IMR-90 (cell line): Measurements from ENCODE around the gene ATP4A.

Source experiments
- MAZ ChIP-seq: IDR thresholded peaks from 2 replicates; pipeline ENCODE4 v1.6.1; 2012; ENCODE audit warnings: low read depth, mild to moderate bottlenecking, low read length, improper control_type of control experiment, moderate library complexity, borderline replicate concordance
- TF ChIP-seq, protein P1 (sequence below): conservative IDR thresholded peaks from 2 replicates; pipeline ENCODE4 v1.5.1; 2012; ENCODE audit warnings: mild to moderate bottlenecking, low read depth, low read length, improper control_type of control experiment

DNA sequence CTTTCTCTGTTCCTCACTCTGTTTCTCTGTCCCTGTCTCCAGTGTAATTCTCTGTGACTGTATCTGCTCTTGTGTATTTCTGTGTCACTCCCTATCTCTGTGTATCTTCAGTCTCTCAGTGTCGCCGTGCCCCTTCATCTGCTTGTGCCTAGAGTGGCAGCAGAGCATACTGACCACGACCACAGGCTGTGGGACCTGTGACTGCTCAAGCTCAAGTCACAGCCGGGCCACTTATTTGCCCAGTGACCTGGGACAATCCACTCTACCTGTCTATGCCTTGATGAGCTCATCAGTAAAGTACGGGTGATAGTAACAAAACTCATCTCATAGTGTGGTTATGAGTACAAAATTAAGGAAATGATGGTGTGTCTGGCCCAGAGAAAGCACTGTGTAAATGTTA is 9.4 kb downstream of the ATP4A start:
- TF ChIP-seq, protein P1, sequence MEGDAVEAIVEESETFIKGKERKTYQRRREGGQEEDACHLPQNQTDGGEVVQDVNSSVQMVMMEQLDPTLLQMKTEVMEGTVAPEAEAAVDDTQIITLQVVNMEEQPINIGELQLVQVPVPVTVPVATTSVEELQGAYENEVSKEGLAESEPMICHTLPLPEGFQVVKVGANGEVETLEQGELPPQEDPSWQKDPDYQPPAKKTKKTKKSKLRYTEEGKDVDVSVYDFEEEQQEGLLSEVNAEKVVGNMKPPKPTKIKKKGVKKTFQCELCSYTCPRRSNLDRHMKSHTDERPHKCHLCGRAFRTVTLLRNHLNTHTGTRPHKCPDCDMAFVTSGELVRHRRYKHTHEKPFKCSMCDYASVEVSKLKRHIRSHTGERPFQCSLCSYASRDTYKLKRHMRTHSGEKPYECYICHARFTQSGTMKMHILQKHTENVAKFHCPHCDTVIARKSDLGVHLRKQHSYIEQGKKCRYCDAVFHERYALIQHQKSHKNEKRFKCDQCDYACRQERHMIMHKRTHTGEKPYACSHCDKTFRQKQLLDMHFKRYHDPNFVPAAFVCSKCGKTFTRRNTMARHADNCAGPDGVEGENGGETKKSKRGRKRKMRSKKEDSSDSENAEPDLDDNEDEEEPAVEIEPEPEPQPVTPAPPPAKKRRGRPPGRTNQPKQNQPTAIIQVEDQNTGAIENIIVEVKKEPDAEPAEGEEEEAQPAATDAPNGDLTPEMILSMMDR = no peak
- TF ChIP-seq MAZ = no peak
